ENCODE measurements around the gene ABR. TPM values are rescaled to one million over a fixed set of nuclear protein-coding genes. Genes with fewer than 3 reads are reported as not detected.
"Not testable (repeated sequence)": the region's sequence is repeated elsewhere in the genome, so short reads cannot be mapped to it uniquely, and the experiment has no call there.

The ABR gene
- total and polyA plus RNA-seq, 12 donors: 5.3 to 152 (median 105) TPM

DNA sequence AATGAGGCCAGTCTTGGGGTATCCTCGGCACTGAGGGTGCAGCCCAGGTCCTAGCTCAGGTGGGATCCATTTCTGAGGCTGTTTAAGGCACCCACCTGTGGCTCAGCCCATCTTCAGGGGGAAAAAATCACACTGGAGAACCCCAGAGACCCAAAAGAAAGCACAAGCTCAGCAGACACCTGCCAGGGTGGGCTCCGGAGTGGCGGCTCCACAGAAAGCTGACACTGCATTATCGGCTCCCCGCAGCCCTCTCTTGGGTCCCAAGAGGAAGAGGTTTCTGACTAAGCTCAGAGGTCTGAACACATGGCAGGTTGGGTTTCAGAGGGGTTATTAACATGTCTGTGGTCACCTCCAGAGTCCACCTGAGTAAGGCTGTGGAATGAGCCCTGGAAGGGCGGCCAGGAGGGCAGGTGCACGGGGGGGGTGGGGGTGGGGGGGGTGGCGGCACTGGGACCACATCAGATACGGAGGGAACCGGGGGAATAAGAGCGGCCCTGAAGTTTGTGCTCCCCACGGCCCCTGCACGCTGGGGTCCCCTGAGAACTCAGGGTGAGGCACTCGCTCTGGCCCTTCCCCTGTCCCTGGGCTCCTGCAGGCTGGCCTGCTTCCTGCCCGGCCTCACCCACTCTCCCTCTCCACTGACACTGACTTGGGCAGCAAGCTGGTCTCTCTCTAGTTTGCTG, 103.3 kb downstream of the ABR start:
- Histone ChIP-seq H3K4me3 (no peak overlapping the region), H3K9me3 (replicated peaks in 1 of 3) (no peaks in the 10 kb centered on the region), H3K27ac (no peak overlapping the region), H3K27me3 (no peaks in the 10 kb centered on the region), H3K36me3 (replicated peaks in 1 of 2) (peaks cover 0 to 20% of the 10 kb centered on the region in 2 donors), H3K4me1 (replicated peaks in 1 of 2) (peaks cover 9 to 31% of the 10 kb centered on the region in 2 donors)
- no peak for DNase-seq
- 90 to 95% (median 92%) methylated on average over 13 to 15 of the region's 15 CpGs for WGBS, 4 donors
- TF ChIP-seq, protein P1, sequence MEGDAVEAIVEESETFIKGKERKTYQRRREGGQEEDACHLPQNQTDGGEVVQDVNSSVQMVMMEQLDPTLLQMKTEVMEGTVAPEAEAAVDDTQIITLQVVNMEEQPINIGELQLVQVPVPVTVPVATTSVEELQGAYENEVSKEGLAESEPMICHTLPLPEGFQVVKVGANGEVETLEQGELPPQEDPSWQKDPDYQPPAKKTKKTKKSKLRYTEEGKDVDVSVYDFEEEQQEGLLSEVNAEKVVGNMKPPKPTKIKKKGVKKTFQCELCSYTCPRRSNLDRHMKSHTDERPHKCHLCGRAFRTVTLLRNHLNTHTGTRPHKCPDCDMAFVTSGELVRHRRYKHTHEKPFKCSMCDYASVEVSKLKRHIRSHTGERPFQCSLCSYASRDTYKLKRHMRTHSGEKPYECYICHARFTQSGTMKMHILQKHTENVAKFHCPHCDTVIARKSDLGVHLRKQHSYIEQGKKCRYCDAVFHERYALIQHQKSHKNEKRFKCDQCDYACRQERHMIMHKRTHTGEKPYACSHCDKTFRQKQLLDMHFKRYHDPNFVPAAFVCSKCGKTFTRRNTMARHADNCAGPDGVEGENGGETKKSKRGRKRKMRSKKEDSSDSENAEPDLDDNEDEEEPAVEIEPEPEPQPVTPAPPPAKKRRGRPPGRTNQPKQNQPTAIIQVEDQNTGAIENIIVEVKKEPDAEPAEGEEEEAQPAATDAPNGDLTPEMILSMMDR (IDR thresholded peaks at IDR 0.05): no peak
- TF ChIP-seq POLR2A (IDR thresholded peaks at IDR 0.05): no peak
- intact Hi-C loops (cut with DNase I): no loop called here

DNA sequence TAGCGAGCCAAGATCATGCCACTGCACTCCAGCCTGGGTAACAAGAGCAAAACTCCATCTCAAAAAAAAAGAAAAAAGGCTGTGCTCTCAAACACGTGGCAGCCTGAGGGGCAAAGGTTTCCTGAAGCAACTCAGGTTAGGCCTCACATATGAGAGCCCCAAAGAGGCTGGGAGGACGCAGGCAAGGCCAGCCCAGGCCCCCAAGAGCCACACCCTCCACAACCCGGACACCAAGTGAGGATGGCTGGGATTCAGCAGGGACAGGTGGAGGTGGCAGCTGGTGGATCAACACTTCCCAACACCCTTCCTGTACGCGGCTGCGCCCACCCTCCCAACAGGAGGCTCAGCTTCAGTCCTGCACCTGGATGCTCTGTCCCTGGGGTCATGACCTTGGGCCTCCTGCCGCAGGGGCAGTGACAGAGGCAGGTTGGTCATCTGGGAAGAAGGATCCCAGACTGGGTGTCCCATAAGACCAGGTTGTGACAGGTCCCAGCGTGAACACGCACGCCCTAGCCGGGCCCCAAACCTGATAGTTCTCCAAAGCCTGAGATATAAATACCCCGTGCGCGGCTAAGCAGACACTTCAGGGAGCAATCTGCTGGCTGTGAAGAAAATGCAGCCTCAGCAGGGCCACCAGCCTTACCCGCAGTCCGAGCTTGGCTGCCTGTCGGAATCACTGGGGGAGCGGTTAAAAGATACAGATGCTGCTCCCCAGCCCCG, 104.7 kb downstream of the ABR start:
- Histone ChIP-seq H3K4me1 (replicated peaks in 1 of 2) (peaks cover 9 to 17% of the 10 kb centered on the region in 2 donors), H3K27me3 (no peaks in the 10 kb centered on the region), H3K27ac (no peak overlapping the region), H3K36me3 (replicated peaks in 1 of 2) (peaks cover 0 to 34% of the 10 kb centered on the region in 2 donors), H3K9me3 (replicated peaks in 1 of 3) (no peaks in the 10 kb centered on the region), H3K4me3 (no peak overlapping the region)
- WGBS, 4 donors: 85 to 92% (median 88%) methylated on average over 15 to 20 of the region's 20 CpGs
- TF ChIP-seq, protein P1 (IDR thresholded peaks at IDR 0.05): no peak
- TF ChIP-seq POLR2A (IDR thresholded peaks at IDR 0.05): no peak
- intact Hi-C loops (cut with DNase I): no loop called here
- no peak for DNase-seq

DNA sequence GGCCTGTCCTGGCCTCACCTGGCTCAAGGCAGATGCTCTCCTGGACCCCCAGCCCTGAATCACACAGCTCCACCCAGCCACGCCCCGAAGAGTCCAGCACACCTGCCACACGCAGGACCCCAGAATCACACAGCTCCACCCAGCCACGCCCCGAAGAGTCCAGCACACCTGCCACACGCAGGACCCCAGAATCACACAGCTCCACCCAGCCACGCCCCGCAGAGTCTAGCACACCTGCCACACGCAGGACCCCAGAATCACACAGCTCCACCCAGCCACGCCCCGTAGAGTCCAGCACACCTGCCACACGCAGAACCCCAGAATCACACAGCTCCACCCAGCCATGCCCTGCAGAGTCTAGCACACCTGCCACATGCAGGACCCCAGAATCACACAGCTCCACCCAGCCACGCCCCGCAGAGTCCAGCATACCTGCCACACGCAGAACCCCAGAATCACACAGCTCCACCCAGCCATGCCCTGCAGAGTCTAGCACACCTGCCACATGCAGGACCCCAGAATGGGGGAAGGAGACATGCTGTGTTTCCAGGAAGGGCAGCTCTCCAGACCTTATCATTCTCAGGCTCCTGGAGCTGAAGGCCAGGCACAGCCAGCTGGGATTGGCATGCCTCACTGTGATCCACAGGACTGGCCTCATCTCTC, 105.7 kb downstream of the ABR start:
- 77 to 96% (median 91%) methylated on average over 5 to 15 of the region's 15 CpGs for WGBS, 4 donors
- H3K9me3 ChIP-seq (replicated peaks in 1 of 3); H3K27me3 ChIP-seq; DNase-seq; H3K27ac ChIP-seq; H3K4me3 ChIP-seq; intact Hi-C loops (cut with DNase I); H3K4me1 ChIP-seq (replicated peaks in 1 of 2): not testable (repeated sequence)
- peaks cover 0 to 39% of the 10 kb centered on the region in 2 donors for H3K36me3 ChIP-seq (replicated peaks in 1 of 2)

DNA sequence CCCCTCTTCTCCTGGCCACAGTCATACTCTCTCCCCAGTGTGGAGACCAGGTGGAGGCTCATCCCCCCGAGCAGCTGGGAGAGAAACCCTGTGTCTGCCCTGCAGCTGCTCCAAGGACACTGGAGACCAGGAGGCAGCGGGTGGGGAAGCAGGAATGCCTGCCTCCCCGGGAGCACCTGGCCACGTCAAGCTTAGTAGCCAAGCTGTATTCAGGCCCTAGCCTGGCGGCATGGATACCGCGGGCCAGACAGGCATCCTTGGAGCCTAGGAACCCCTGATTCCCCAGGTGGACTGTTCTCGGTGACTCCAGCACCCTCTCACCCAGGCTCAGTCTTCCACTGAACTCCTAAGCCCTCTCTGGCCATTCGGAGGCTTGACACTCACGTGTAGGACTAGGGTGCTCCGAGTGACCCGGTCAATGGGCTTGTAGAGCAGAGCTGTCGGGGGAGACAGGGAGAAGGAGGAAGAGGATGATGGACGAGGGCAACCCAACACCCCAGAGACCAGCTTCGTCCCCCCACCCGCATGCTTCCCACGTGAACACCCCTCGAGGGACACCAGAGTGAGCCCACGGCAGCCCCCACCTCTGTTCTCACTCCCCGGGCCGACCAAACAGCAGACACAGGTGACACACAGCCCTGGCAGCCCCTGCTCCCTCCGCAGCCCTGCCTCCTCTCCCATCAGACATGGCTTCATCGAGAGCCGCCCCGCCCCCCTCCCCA, 106.4 kb downstream of the ABR start:
- intact Hi-C loops (cut with DNase I): no loop called here
- peaks cover 0 to 2% of the 10 kb centered on the region in 2 donors for H3K4me1 ChIP-seq (replicated peaks in 1 of 2)
- H3K27ac ChIP-seq: no peak overlapping the region
- WGBS, 4 donors: 81 to 92% (median 91%) methylated on average over 4 to 25 of the region's 25 CpGs
- no peak for TF ChIP-seq POLR2A (IDR thresholded peaks at IDR 0.05)
- TF ChIP-seq, protein P1 (IDR thresholded peaks at IDR 0.05): no peak
- DNase-seq: no peak
- H3K36me3 ChIP-seq (replicated peaks in 1 of 2): peaks cover 0 to 45% of the 10 kb centered on the region in 2 donors
- H3K4me3 ChIP-seq: no peak overlapping the region
- H3K9me3 ChIP-seq (replicated peaks in 1 of 3): no peaks in the 10 kb centered on the region
- no peaks in the 10 kb centered on the region for H3K27me3 ChIP-seq

Measured in adrenal gland (tissue), 12 donors.